Activated CD4-positive, CD25-positive, alpha-beta regulatory T cell treated with anti-CD3 and anti-CD28 coated beads, Interleukin-2, amount 50 U/mL, for 16 hours (primary cell): ENCODE data around the gene RPS6KA2.
"Not testable (repeated sequence)": the region's sequence is repeated elsewhere in the genome, so short reads cannot be mapped to it uniquely, and the experiment has no call there.

Source experiments
- DNase-seq: peaks from one replicate; pipeline ENCODE4 v3.0.0-alpha.2; 2020; ENCODE audit warnings: low read depth, low spot score

The RPS6KA2 gene

GRCh38 chr6:166635013-166635970 is 8.2 kb upstream of the RPS6KA2 start:
- no peak for DNase-seq

GRCh38 chr6:166634581-166634980 is 7.5 kb upstream of the RPS6KA2 start:
- DNase-seq, result not testable (repeated sequence)

GRCh38 chr6:166633732-166634535 is 6.9 kb upstream of the RPS6KA2 start:
- no peak for DNase-seq

- no peak for DNase-seq
Observed at GRCh38 chr6:166632731-166633130, 5.7 kb upstream of the RPS6KA2 start.

GRCh38 chr6:166630462-166630861 is 3.4 kb upstream of the RPS6KA2 start:
- DNase-seq, result no peak

- no peak for DNase-seq
Observed at GRCh38 chr6:166629628-166630027, 2.6 kb upstream of the RPS6KA2 start.

- peak; percentile 18 for DNase-seq
Observed at GRCh38 chr6:166627875-166628801, 1.1 kb upstream of the RPS6KA2 start.

- no peak for DNase-seq
Observed at GRCh38 chr6:166626177-166627032, 646 bp downstream of the RPS6KA2 start.

GRCh38 chr6:166625356-166625755 is 1.7 kb downstream of the RPS6KA2 start:
- no peak for DNase-seq

- no peak for DNase-seq
Observed at GRCh38 chr6:166624275-166624674, 2.8 kb downstream of the RPS6KA2 start.

- no peak for DNase-seq
Observed at GRCh38 chr6:166623318-166623717, 3.7 kb downstream of the RPS6KA2 start.

- no peak for DNase-seq
Observed at GRCh38 chr6:166621114-166621540, 5.9 kb downstream of the RPS6KA2 start.

- DNase-seq, result no peak
Observed at GRCh38 chr6:166620478-166621113, 6.5 kb downstream of the RPS6KA2 start.

- DNase-seq, result no peak
Observed at GRCh38 chr6:166619912-166620311, 7.1 kb downstream of the RPS6KA2 start.

GRCh38 chr6:166618866-166619761 is 7.9 kb downstream of the RPS6KA2 start:
- no peak for DNase-seq

GRCh38 chr6:166618251-166618650 is 8.8 kb downstream of the RPS6KA2 start:
- no peak for DNase-seq

- no peak for DNase-seq
Observed at GRCh38 chr6:166617359-166617758, 9.7 kb downstream of the RPS6KA2 start.

GRCh38 chr6:166616261-166617238 is 10.5 kb downstream of the RPS6KA2 start:
- DNase-seq, result no peak
